Activated CD8-positive, alpha-beta memory T cell treated with anti-CD3 and anti-CD28 coated beads for 4 hours (primary cell): ENCODE data around the gene ATF4.

ENCODE experiments used
- DNase-seq, 2 donors: peaks; one replicate each; pipeline ENCODE4 v3.0.0-alpha.2; 2020; ENCODE audit warnings: low read depth in 2 of 2

Gene ATF4, protein sequence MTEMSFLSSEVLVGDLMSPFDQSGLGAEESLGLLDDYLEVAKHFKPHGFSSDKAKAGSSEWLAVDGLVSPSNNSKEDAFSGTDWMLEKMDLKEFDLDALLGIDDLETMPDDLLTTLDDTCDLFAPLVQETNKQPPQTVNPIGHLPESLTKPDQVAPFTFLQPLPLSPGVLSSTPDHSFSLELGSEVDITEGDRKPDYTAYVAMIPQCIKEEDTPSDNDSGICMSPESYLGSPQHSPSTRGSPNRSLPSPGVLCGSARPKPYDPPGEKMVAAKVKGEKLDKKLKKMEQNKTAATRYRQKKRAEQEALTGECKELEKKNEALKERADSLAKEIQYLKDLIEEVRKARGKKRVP

DNA sequence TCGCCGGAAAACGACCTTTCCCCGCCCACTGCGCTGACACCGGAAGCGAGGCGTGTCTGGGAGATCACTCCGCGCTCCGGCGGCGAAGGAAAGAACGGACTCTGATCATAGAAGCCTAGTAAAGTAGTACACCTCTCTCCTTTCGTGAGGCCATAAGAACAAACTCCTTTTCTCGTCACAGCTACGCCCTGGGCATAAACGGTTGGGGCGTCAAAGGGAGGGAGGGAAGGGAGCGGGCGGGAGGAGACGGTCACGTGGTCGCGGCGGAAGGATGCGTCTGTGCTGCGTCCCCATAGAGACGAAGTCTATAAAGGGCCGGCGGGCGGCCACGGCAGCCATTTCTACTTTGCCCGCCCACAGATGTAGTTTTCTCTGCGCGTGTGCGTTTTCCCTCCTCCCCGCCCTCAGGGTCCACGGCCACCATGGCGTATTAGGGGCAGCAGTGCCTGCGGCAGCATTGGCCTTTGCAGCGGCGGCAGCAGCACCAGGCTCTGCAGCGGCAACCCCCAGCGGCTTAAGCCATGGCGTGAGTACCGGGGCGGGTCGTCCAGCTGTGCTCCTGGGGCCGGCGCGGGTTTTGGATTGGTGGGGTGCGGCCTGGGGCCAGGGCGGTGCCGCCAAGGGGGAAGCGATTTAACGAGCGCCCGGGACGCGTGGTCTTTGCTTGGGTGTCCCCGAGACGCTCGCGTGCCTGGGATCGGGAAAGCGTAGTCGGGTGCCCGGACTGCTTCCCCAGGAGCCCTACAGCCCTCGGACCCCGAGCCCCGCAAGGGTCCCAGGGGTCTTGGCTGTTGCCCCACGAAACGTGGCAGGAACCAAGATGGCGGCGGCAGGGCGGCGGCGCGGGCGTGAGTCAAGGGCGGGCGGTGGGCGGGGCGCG is at the start of gene ATF4:
Gene ATF4, plus strand, starts transcription at position 337 of the 880 bp plus-strand sequence. CDS start 884 bp downstream, outside the sequence.
- peak; percentile 81 to 83 for DNase-seq

DNA sequence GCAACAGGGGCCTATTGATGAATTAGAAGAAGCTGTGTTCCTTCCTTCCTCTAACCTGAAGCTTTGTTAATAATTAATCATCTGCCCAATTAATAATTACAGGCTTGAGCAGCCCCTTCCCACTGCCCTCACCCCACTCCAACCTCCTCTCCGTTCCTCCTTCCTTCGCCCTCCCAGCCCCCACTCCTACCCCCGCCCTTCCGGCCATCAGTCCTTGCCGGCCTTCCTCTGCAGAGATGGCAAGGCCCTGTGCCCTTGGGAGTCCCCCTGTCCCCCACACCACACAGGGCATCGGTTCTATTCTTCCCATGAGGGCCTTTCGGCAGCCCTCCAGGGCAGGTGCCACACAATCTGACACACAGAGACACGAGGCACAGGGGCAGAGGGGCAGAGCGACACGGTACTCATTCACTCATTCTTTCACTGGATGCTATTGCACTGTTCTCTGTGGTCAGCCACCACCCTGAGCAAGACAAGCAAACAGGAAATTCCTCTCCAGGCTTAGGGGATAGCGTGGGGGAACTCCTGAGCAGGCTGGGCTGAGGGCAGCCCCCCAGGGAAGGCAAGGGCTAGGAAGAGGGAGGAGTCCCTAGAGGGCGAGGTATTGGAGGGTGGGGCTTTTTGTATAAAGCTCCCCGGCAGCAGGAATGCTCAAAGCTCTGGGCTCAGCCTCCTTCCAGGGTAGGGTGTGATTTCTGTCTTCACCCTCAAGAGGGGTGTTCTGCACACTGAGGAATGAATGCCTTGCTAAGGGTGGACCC is 48.8 kb upstream of the ATF4 start:
- DNase-seq, result no peak

DNA sequence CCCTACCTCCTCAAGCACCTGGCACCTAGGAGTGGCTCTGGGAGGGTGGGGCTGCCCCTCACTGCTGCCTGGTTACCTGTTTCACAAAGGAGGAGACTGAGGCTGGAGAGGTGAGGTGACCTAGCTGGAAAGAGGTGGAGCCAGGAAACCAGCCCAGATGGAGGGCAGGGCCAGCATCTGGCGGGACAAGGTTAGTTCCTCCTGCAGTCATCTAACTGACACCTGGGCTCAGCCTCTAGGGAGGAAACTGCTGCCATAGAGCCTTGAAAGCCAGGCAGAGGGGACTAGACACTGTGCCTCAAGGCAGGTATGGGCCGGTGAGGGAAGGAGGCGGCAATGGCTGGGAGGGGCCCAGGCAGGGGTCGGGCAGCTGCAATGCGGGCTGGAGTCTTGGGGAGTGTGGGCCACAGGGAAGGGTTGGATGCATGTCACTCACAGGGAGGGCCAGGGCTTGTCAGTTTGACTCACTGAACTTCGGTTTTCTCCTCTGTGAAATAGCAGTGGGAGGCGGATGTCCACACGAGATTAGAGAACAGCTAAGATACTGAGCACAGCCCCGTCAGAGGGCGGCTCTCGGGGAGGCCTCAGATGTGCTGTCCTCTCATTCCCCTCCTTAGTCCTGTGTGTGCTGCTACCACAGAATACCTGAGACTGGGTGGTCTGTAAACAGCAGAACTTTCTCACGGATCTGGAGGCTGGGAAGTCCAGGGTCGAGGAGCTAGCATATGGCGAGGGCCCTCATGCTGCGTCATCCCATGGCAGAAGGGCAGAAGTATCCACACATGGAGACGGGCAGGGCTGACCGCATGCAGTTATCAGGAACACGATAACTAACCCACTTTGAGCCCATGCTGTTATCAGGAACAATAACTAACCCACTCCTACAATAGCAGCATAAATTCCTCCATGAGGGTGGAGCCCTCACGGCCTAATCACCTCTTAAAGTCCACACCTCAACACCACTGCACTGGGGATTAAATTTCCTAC is 47.5 kb upstream of the ATF4 start:
- DNase-seq, result no peak

DNA sequence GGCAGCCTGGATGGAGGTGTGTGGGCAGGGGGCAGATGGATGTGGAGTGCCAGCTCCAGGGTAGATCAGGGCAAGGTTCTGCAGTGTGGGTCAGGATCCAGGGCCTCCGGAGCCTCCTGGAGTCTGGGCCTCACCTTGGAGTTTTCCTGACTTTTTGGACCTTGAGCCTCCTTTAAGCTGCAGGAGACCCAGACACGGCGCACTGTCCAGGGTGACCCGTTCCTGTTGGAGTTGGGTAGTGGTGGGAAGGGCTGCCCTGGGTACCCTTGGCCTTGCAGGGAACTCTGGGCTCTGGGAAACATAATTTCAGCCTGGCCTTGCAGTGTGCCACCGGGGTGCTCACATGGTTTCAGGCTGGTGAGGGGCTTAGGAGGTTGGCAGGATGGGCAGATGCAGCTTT is 46.5 kb upstream of the ATF4 start:
- DNase-seq, result no peak

DNA sequence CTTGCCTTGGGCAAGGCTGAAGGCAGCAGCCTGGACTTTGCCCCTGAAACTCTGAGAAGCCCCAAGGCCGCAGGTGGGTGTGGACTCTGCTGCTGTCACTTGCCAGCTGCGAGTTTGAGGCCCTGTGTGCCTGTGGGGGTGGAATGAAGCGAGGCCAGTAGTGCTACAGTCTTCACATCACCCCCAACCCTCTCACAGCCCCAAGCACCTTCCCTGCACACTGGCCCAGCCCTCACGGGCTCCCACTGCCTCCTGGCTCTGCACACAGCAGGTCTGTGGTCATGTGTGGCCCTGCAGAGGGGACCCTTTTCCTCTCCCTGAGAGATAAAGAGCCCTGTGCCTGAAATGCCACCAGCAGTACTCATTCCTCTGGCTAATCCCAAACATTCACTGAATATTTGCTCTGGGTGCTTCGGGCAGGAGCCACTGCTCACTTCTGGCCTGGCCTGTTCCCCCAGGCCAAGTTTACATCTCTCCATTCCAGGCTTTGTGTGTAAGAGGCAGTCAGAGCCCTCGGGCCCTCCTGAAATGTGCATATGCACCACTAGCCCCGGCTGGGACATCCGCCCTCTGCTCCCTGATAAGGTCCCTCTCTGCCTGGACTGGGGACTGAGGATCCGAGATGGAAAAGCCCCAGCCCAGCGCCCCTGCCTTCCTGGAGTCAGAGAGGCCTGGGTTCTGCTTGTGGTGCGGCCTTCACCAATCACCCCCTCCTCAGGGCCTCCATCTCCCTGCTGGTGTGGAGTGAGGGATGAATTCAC is 45.8 kb upstream of the ATF4 start:
- no peak for DNase-seq

DNA sequence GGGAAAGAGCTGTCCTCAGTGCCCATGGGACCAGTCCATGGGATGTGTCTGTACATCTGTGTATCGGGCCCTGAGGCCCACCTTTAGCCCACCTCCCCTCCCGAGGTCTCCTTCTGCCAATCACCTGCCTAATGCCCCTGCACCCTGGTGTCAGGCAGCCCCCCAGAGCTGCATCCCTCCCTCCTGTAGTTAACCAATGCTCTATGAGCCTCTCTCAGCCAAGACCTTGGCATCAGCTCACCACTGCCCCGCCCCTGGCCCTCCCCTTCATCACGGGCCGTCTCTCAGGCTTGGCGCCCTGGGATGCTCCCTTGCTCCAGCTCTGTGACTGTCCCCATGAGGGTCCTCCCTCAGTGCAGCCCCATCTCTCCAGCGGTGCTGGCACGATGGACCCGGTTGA is 45.0 kb upstream of the ATF4 start:
- no peak for DNase-seq

DNA sequence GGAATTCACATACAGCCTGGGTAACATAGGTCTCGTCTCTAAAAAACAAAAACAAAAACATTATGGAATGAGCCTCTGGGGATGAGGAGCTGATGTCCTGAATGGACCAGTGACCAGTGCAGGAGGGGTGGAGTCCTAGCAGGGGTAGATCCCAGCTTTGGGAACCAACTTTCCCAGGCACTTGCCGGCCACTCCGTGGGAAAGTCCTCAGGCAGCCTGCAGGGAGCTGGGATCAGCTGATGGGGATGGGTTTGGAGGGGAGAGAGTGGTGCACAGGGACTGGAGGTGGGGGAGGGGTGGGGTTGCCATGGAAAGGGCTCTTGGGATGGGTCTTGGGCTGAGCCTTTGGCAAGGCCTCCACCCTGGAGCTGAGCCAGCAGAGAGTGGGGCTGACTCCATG is 44.5 kb upstream of the ATF4 start:
- no peak for DNase-seq

DNA sequence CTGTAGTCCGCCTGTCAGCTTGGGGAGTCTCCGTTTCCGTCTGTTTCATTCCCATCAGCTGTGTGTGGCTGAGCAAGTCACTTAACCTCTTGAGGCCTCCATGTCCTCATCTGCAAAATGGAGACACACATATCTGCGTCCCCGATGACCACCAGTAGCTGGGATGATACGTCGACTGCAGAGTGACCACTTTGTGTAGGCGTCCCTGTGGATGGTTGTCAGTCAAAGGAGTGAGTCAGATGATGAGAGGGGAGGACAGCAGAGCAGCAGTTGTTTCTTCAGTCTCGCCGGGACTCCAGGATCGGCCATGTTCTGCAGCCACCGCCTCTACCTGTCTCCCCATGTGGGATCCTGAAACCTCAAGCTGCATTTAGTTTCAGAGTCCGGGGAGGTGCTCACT is 43.7 kb upstream of the ATF4 start:
- DNase-seq, result no peak

DNA sequence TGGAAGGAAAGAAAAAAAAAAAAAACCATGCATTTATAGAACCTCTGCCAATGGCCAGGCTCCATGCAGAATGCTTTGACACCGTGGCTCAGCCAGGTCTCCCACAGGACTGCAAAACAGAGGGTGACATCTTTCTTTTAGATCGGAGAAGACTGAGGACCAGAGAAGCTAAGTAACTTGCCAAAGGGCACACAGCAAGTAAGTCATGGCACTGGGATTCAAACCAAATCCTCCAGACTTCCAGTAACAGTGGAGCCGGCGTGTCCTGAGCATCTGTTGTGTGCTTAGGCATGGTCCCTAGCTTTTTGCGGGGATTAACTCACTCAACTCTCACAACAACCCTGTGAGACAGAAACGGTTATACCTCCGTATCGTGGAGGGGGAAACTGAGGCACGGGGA is 42.8 kb upstream of the ATF4 start:
- no peak for DNase-seq

DNA sequence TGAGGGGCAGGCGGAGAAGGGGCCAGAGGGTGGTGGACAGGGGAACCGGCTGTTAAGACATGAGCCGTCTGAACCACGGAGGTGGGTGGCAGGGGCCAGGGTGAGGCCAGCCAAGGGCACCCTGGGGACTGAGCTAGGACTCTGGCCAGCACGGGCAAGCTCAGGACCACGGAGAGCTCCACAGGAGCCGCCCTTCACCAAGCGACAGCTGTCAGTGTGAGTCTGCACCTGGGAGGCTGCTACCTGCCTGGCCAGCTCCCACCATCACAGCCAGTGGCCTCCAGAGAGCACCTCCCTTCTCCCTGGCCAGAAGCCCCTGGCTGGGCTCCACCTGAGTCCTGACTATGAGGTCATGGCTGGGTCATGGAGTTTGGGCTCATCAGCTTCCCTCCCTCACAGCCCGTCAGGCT is 41.9 kb upstream of the ATF4 start:
- no peak for DNase-seq

DNA sequence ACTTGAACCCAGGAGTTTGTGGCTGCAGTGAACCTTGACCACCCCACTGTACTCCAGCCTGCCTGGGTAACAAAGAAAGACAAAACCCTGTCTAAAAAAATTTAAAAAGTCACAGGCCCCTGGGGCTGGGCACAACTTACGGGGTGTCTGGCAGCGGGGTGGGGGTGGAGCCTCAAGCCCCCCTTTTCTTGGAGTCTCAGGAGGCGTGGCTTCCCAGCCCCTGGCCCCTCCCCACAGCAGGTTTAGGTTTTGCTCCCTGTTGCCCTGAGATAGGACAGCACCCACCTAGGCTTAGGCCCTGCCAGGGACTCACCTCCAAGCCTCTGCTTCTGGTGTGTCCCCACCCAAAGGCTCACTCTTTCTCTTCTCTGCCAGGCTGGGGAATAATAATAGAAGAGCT is 41.1 kb upstream of the ATF4 start:
- no peak for DNase-seq

DNA sequence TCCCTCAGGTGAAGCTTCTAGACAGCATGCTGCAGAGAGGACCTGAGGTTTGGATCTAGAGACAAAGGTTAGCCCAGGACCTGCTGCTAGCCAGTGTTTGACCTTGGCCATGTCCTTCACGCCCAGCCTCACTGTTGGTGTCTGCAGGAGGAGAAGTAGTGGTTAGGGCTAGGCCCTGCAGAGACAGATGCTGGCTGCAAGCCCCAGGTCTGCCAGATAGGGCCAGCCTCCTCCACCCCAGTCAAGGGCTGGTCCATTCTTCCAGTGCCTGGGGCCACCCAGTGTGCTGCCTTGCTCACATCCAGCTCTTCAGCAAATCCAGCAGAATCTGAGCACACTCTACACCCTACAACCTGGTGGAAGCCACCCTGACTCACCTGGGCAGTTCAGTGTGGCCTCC is 39.8 kb upstream of the ATF4 start:
- DNase-seq, result no peak

DNA sequence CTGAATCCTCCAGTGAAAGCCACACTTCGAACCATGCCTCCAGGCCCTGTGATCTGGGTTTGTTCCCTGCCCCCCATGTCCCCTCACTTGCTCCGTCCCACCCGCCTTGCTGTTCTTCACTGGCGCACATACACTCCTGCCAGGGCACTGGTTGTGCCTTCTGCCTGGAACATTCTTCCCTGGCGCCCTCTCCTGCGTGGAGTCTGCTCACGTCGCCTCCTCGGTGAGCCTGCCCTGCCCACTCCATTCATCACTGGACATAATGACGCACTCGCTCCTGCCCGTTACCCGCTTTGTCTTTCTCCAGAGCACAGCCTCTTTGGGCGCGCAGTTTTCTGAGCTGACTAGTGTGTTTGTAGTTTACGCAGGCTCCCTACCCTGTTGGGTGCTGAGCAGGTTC is 39.3 kb upstream of the ATF4 start:
- no peak for DNase-seq

DNA sequence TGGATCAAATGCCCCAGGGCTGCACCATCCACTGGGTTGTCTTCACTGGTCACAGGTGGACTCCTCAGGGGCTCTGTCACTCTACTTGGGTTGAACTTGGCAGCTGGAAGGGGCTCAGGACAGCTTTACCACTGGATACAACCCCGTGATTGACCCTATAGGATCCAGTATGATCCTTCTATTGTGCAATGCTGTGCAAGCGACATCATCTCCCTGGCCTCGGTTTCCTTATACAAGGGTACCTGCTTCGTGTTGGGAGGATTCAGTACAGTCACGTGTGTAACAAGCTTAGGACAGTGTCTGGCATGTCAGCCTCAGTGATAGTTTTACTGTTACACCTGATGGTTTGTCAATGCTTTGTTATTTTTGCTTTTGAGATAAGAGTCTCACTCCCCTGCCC is 38.8 kb upstream of the ATF4 start:
- DNase-seq, result no peak

DNA sequence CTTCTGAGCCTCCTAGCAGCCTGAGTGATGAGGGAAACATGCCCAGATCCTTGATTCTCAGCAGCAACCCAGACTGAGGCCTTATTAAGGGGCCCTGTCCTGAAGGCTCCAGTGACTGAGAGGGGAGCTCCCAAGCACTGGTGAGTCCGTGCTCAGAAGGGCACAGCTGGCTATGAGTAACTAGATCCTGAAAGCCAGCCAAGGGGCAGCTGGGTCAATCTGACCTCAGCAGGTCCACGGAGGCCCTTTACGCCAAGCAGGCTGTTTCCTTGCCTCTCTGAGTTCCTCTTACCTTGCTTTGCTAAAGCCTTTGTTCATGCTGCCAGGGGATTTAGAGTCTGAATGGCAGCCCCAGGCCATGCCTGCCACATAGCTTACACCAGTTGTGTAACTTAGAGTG is 37.6 kb upstream of the ATF4 start:
- no peak for DNase-seq

DNA sequence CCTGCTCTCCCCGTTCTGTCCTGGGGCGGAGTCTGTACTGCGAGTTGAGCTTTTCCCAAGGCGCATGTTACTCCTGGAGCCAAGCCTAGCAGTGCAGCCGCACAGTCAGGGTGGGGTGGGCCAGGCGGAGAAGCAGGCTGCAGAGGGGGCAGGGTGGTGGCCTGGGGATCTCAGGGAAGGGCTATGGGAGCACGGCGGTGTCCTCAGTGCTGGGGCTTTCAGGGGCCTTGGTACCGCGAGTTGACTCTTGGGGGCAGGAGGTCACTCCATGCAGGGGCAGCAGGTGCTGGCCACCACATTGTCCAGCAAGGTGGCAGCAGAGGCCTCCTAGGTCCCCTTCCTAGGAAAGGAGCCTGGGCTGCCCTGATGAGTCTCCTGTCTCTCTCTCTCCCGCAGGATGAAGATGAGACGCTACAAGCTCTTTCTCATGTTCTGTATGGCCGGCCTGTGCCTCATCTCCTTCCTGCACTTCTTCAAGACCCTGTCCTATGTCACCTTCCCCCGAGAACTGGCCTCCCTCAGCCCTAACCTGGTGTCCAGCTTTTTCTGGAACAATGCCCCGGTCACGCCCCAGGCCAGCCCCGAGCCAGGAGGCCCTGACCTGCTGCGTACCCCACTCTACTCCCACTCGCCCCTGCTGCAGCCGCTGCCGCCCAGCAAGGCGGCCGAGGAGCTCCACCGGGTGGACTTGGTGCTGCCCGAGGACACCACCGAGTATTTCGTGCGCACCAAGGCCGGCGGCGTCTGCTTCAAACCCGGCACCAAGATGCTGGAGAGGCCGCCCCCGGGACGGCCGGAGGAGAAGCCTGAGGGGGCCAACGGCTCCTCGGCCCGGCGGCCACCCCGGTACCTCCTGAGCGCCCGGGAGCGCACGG is 33.2 kb upstream of the ATF4 start:
- no peak for DNase-seq

DNA sequence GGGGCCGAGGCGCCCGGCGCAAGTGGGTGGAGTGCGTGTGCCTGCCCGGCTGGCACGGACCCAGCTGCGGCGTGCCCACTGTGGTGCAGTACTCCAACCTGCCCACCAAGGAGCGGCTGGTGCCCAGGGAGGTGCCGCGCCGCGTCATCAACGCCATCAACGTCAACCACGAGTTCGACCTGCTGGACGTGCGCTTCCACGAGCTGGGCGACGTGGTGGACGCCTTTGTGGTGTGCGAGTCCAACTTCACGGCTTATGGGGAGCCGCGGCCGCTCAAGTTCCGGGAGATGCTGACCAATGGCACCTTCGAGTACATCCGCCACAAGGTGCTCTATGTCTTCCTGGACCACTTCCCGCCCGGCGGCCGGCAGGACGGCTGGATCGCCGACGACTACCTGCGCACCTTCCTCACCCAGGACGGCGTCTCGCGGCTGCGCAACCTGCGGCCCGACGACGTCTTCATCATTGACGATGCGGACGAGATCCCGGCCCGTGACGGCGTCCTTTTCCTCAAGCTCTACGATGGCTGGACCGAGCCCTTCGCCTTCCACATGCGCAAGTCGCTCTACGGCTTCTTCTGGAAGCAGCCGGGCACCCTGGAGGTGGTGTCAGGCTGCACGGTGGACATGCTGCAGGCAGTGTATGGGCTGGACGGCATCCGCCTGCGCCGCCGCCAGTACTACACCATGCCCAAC is 32.4 kb upstream of the ATF4 start:
- DNase-seq, result no peak

DNA sequence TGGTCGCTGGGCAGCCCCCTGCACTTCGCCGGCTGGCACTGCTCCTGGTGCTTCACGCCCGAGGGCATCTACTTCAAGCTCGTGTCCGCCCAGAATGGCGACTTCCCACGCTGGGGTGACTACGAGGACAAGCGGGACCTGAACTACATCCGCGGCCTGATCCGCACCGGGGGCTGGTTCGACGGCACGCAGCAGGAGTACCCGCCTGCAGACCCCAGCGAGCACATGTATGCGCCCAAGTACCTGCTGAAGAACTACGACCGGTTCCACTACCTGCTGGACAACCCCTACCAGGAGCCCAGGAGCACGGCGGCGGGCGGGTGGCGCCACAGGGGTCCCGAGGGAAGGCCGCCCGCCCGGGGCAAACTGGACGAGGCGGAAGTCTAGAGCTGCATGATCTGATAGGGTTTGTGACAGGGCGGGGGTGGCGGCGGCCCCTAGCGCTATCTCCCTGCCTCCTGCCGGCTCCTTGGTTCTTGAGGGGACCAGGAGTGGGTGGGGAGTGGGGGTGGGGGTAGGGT is 31.7 kb upstream of the ATF4 start:
- no peak for DNase-seq
